ENCODE data around the gene AKR1D1.

Gene AKR1D1

GRCh38 chr7:138157702-138158101 is 81.4 kb downstream of the AKR1D1 start:
- DNase-seq (ENCODE audit: low read depth) = no peak
- no peak for TF ChIP-seq CTCF (conservative IDR thresholded peaks at IDR 0.05; ENCODE audit: low read depth, low read length)
- no peak overlapping the region for H3K4me3 ChIP-seq (ENCODE audit: low read length)

- TF ChIP-seq CTCF (conservative IDR thresholded peaks at IDR 0.05; ENCODE audit: low read depth, low read length) = no peak
- DNase-seq (ENCODE audit: low read depth) = no peak
- no peak overlapping the region for H3K4me3 ChIP-seq (ENCODE audit: low read length)
These were observed 82.7 kb downstream of the AKR1D1 start for GRCh38 chr7:138158739-138159528.

DNA sequence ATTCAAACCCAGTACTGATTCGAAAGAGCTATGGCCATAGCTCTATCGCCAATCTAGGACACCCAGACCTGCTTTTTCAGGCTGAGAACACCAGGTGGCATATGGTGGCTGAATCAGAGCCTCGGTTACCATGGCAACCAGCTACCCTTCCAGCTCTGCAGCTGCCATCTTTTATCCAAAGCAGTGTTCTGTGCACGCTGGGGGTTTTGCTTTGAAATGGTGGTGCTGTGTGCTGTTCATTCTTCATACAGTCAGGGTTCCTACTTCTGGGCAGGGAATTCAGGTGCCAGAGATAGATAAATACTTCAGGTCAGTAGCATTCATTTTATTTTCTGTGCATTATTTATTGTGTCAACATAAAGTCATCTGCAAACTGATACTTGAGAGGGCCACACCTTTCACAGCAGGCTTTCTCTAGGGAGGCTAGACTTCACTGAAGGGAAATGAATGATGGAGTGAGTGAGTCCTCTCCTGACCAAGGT is 85.4 kb downstream of the AKR1D1 start:
- H3K4me3 ChIP-seq (ENCODE audit: low read length) = no peak overlapping the region
- peak; percentile 83 for TF ChIP-seq CTCF (conservative IDR thresholded peaks at IDR 0.05; ENCODE audit: low read depth, low read length)
- peak; percentile 82 for DNase-seq (ENCODE audit: low read depth)

DNA sequence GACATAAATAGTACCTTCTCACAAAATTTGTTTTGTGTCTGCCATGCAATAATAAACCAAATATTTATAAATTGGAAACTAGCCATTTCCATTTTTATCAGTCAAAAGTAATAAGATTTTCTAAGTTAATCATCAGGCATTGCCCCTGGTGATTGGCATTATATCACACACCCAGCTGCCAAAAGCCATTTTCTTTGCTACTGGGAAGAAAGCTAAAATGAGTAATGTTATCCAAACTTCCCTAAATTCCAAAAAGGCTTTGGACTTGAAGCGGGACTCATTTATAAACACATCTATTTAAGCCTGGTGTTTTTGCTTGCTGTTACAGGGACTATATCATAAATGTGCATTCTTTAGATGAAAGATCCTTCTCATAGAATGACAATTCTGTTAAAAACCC is 86.0 kb downstream of the AKR1D1 start:
- DNase-seq (ENCODE audit: low read depth) = no peak
- TF ChIP-seq CTCF (conservative IDR thresholded peaks at IDR 0.05; ENCODE audit: low read depth, low read length) = no peak
- H3K4me3 ChIP-seq (ENCODE audit: low read length) = no peak overlapping the region

DNA sequence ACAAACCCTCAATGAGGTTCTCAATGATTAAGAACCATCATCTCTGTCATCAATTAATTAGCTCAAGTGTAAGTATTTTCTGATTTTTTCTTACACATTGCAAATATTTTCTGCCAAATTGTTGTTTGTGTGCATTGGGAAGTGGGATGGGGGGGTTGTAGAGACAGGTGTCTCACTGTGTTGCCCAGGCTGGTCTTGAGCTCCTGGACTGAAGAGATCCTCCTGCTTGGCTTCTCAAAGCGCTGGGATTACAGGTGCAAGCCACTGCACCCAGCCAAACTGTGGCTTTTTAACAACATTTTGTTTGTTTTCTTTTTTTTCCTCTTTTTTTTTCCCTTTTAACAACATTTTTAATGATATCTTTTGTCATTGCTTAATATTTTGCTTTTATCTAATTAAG is 87.5 kb downstream of the AKR1D1 start:
- no peak for DNase-seq (ENCODE audit: low read depth)
- no peak overlapping the region for H3K4me3 ChIP-seq (ENCODE audit: low read length)
- TF ChIP-seq CTCF (conservative IDR thresholded peaks at IDR 0.05; ENCODE audit: low read depth, low read length) = no peak

- no peak for TF ChIP-seq CTCF (conservative IDR thresholded peaks at IDR 0.05; ENCODE audit: low read depth, low read length)
- no peak overlapping the region for H3K4me3 ChIP-seq (ENCODE audit: low read length)
- DNase-seq (ENCODE audit: low read depth) = no peak
These were observed 88.5 kb downstream of the AKR1D1 start for GRCh38 chr7:138164804-138165203.

DNA sequence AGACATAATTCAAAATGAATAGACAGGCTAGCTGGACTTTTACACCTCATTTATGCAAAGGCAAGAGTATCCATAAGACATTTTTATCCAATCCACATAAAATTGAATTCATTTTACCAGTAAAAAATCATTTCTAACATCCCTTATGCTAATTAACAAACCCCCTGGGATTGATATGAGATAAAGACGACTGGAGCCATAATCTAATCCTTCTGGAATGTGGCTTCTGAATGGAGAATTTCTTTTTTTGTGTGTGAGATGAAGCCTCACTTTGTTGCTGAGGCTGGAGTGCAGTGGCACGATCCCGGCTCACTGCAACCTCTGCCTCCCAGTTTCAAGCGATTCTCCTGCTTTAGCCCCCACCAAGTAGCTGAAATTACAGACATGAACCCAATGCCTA is 90.4 kb downstream of the AKR1D1 start:
- H3K4me3 ChIP-seq (ENCODE audit: low read length) = no peak overlapping the region
- peak; percentile 39 for DNase-seq (ENCODE audit: low read depth)
- TF ChIP-seq CTCF (conservative IDR thresholded peaks at IDR 0.05; ENCODE audit: low read depth, low read length) = no peak

Measured in retinal pigment epithelial cell (primary cell).